Peyer's patch (tissue), 4 donors: Measurements from ENCODE around the gene TSPYL1.

Experiments used
- POLR2A ChIP-seq, 2 donors: fragments of 450-650 bp; IDR thresholded peaks; one replicate each; pipeline ENCODE4 v1.5.1; 2017; ENCODE audit warnings: antibody characterized with exemption in 2 of 2, mild to moderate bottlenecking in 2 of 2, moderate library complexity in 2 of 2
- TF ChIP-seq, protein P1 (sequence below), 6 experiments: fragments of 450-650 bp in 4 of 6; fragments of 200-600 bp in 2 of 6; sonication (generic) in 1 of 6; IDR thresholded peaks; one replicate each; pipeline ENCODE4 v1.5.1; 2017 to 2019; ENCODE audit warnings: antibody characterized with exemption in 6 of 6, mild to moderate bottlenecking in 3 of 6, moderate library complexity in 1 of 6

DNA sequence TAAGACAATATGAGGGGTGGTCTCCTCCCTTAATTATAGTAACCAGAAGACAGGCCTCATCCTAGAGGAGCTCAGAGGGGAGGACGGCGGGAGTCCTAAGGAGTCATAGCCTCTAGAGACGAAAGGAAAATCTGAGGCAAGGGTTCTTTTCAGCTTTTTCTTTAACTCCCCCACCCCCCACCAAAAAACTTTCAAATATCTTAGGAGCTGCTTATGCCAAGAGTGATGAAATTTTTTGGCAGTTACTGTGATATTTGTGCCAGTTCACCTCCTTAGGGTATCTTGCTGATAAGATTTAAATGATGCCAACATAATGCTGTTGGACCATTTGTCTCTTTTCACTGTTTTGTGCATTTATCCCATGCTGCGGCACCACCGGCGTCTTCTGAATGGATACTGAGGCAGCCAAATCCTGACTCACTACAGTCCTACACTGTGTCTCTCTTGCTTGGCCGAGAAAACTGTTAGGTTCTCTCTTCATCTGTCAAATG lies 46.5 kb upstream of the TSPYL1 start:
- TF ChIP-seq, protein P1, sequence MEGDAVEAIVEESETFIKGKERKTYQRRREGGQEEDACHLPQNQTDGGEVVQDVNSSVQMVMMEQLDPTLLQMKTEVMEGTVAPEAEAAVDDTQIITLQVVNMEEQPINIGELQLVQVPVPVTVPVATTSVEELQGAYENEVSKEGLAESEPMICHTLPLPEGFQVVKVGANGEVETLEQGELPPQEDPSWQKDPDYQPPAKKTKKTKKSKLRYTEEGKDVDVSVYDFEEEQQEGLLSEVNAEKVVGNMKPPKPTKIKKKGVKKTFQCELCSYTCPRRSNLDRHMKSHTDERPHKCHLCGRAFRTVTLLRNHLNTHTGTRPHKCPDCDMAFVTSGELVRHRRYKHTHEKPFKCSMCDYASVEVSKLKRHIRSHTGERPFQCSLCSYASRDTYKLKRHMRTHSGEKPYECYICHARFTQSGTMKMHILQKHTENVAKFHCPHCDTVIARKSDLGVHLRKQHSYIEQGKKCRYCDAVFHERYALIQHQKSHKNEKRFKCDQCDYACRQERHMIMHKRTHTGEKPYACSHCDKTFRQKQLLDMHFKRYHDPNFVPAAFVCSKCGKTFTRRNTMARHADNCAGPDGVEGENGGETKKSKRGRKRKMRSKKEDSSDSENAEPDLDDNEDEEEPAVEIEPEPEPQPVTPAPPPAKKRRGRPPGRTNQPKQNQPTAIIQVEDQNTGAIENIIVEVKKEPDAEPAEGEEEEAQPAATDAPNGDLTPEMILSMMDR (IDR thresholded peaks at IDR 0.05) = no peak
- TF ChIP-seq POLR2A (IDR thresholded peaks at IDR 0.05) = no peak
